Rectal smooth muscle tissue (tissue), 1 donor: ENCODE measurements around the gene COMP.
"Not testable (repeated sequence)": the region's sequence is repeated elsewhere in the genome, so short reads cannot be mapped to it uniquely, and the experiment has no call there.

ENCODE experiments used
- H3K27ac ChIP-seq: one replicate; pipeline ENCODE4 v1.7.0; 2013; ENCODE audit warnings: low read depth, low read length, inconsistent platforms
- H3K27me3 ChIP-seq: one replicate; pipeline ENCODE4 v1.7.0; 2013; ENCODE audit warnings: low read length; ENCODE audit not compliant: control insufficient read depth, insufficient read depth
- H3K36me3 ChIP-seq: one replicate; pipeline ENCODE4 v1.7.0; 2013; ENCODE audit warnings: low read length; ENCODE audit not compliant: control insufficient read depth, insufficient read depth
- H3K4me1 ChIP-seq: one replicate; pipeline ENCODE4 v1.7.0; 2013; ENCODE audit warnings: low read length; ENCODE audit not compliant: control insufficient read depth, insufficient read depth
- H3K4me3 ChIP-seq: one replicate; pipeline ENCODE4 v1.7.0; 2013; ENCODE audit warnings: low read length
- H3K9ac ChIP-seq: one replicate; pipeline ENCODE4 v1.7.0; 2013; ENCODE audit warnings: low read length

COMP gene

DNA sequence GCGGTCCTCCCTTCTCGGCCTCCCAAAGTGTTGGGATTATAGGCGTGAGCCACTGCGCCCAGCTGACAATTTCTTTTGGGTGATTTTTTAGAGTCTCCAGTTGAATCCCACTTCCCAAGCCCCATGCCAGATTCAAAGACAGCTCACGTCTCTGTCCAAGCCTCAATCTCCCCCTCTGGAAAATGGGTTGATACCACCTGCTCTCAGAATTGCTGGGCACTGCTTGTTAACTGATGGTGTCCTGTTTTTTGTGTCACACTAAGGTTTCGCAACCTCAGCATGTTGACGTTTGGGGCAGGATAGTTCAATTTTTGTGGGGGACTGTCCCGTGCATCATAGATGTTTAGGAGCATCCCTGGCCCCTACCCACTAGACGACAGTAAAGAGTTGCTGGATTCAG, 26.5 kb upstream of the COMP start:
- H3K27me3 ChIP-seq = no peaks in the 10 kb centered on the region
- H3K4me1 ChIP-seq = no peaks in the 10 kb centered on the region
- no peak overlapping the region for H3K4me3 ChIP-seq
- no peaks in the 10 kb centered on the region for H3K36me3 ChIP-seq
- H3K9ac ChIP-seq = no peak overlapping the region
- H3K27ac ChIP-seq = no peak overlapping the region

DNA sequence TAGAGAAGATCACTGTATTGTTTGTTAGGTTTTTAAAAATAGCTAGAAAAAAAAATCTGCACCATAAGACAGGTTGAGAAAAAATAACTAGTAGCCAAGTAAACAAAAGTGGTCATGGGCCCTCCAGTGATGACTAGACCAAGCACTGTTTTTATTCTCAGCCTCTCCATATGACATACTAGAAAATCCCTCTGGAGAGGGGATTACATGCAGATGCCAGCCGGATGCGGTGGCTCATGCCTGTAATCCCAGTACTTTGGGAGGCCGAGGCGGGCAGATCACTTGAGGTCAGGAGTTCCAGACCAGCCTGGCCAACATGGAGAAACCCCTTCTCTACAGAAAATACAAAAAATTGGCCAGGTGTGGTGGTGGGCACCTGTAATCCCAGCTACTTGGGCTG, 25.5 kb upstream of the COMP start:
- H3K36me3 ChIP-seq, H3K9ac ChIP-seq, H3K27me3 ChIP-seq, H3K27ac ChIP-seq, H3K4me1 ChIP-seq, H3K4me3 ChIP-seq: not testable (repeated sequence)

DNA sequence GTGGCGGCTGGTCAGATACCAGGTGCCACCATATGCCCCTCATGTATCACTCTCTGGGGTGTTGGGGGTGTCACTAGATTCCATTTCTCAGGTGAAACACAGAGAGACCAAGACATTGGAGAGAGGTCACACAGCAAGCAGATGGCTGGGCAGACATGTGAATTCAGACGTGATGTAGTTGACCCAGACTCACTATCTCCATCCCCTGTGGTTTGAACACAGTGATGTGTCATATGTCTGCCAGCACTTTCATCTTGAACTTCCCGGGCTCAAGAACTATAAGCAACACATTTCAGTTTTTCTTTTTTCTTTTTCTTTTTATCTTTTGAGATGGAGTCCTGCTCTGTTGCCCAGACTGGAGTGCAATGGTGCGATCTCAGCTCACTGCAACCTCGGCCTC, 24.6 kb upstream of the COMP start:
- H3K36me3 ChIP-seq = no peaks in the 10 kb centered on the region
- H3K4me3 ChIP-seq = no peak overlapping the region
- H3K27me3 ChIP-seq = no peaks in the 10 kb centered on the region
- no peak overlapping the region for H3K27ac ChIP-seq
- H3K4me1 ChIP-seq = no peaks in the 10 kb centered on the region
- H3K9ac ChIP-seq = no peak overlapping the region

DNA sequence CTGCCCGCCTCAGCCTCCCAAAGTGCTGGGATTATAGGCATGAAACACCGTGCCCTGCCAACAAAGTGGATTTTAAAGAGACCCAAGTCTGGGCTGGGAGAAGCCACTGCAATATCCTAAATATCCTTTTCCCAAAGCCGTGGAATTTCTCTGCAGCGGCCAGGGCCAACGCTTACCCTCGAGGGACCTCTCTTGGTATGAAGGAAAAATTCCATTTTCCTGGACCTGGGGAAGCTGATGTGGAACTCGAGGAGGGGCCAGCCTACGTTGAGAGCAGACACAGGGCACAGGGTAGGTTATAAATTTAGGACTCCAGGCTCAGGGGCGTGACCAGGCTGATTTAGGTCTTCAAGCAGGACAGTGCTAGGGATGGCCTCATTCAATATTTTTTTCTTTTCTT, 23.0 kb upstream of the COMP start:
- Histone ChIP-seq H3K4me1 (no peaks in the 10 kb centered on the region), H3K27me3 (no peaks in the 10 kb centered on the region), H3K36me3 (no peaks in the 10 kb centered on the region), H3K9ac (no peak overlapping the region), H3K4me3 (no peak overlapping the region), H3K27ac (no peak overlapping the region)

DNA sequence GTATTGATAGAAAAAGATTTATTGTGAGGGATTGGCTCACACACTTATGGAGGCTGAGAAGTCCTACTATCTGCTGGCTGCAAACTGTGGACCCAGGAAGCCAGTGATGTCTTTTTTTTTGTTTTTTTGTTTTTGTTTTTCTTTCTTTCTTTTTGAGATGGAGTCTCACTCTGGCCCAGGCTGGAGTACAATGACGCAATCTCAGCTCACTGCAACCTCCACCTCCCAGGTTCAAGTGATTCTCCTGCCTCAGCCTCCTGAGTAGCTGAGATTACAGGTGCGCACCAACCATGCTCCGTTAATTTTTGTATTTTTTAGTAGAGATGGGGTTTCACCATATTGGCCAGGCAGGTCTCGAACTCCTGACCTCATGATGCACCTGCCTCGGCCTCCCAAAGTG, 20.5 kb upstream of the COMP start:
- H3K4me1 ChIP-seq, H3K36me3 ChIP-seq, H3K27me3 ChIP-seq, H3K9ac ChIP-seq, H3K4me3 ChIP-seq, H3K27ac ChIP-seq: not testable (repeated sequence)

DNA sequence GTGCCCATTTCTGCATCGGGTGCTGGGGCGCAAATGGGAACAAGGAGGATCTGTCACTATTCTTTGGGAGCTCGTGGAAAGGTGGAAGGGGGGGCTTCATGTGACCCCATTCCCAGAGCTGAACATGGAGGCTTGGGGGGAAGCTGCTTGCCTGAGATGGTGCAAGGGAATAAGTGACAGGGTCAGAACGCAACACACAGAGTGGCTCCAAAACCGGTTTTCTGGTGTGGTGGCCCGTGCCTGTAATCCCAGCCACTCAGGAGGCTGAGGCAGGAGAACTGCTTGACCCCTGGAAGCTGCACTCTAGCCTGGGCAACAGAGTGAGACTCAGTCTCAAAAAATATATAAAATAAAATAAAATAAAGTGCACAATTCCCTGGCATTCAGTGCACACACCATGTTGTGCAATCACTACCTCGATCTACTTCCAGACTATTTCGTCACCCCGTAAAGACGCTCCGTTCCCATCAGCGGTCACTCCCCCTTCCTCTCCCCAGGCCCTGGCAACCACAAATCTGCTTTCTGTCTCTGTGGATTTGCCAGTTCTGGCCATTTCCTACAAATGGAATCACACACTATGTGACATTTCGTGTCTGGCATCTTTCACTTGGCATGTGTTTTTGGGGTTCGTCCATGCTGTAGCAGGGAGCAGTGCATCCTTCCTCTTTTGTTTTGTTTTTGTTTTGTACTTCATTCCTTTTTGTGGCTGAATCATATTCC, 18.2 kb upstream of the COMP start:
- Histone ChIP-seq H3K4me3 (no peak overlapping the region), H3K27ac (no peak overlapping the region)

DNA sequence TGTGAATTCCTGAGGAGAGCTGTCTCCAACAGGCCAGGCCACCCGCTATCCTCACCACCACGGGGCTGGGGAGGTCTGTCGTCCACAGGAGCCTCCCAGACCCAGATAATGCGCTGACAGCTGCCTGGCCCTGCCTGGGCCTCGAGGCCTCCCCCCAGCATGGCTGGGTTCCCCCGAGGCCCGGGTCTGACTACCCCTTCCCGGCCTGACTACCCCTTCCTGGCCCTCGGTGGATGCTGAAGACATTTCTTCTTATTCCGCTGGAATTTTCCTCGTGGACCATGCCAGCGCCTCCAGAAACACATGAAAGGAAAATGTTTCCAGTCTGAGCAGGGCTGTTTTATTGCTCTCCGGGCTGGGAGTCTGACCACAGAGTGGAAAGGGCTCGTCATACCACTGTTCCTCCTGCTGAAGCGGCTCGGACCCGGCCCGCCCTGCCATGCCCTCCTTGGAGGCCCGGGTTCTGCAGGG, 16.8 kb upstream of the COMP start:
- H3K4me3 ChIP-seq = no peak overlapping the region
- H3K27me3 ChIP-seq = no peaks in the 10 kb centered on the region
- no peaks in the 10 kb centered on the region for H3K4me1 ChIP-seq
- no peak overlapping the region for H3K9ac ChIP-seq
- H3K27ac ChIP-seq = no peak overlapping the region
- no peaks in the 10 kb centered on the region for H3K36me3 ChIP-seq

More for the DNA sequence above, 18.2 kb upstream of the COMP start:
- Histone ChIP-seq H3K27me3 (no peaks in the 10 kb centered on the region), H3K36me3 (no peaks in the 10 kb centered on the region), H3K9ac (no peak overlapping the region), H3K4me1 (no peaks in the 10 kb centered on the region)

DNA sequence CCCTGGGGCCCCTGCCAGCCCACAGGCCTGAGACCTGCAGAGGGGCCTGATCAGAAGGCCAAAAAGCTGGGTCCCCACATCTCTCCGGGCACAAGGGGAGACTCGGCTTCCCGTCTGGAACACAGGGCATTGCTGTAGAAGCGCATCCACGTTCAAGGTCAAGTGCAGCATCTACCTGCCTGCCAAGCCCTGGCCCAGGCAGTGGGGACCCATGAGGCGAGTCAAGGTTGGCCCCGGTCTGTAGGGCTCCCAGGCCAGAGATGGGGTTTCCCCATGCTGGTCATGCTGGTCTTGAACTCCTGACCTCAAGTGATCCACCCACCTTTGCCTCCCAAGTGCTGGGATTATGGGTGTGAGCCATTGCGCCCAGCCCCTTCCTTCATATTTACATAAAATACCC, 13.5 kb upstream of the COMP start:
- no peaks in the 10 kb centered on the region for H3K27me3 ChIP-seq
- H3K9ac ChIP-seq = no peak overlapping the region
- H3K4me3 ChIP-seq = no peak overlapping the region
- no peaks in the 10 kb centered on the region for H3K4me1 ChIP-seq
- no peaks in the 10 kb centered on the region for H3K36me3 ChIP-seq
- no peak overlapping the region for H3K27ac ChIP-seq

DNA sequence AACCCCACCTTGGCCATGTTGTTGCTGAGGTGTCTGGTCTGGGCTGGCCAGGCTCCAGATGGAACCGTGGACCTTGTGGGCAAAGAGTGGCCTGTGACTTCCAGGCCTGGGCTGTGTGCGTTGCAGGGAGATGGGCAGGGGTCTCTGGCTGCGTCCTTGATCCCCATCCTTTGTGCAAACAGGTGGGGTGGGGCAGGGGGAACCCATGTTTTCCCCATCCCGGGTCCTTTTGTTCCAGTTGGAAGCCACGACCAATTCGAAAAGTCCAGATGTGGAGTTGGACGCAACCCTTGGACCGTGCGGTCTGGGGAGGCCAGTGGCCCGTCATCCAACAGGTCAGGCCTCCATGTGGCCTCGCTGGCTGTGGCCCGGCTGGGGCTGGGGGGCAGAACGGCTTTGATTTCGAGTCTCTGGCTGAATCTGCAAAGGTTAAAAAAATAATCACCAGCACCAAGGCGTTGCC, 13.1 kb upstream of the COMP start:
- Histone ChIP-seq H3K9ac (no peak overlapping the region), H3K4me1 (no peaks in the 10 kb centered on the region), H3K27me3 (peaks cover under 1% of the 10 kb centered on the region), H3K4me3 (no peak overlapping the region), H3K27ac (no peak overlapping the region), H3K36me3 (no peaks in the 10 kb centered on the region)

DNA sequence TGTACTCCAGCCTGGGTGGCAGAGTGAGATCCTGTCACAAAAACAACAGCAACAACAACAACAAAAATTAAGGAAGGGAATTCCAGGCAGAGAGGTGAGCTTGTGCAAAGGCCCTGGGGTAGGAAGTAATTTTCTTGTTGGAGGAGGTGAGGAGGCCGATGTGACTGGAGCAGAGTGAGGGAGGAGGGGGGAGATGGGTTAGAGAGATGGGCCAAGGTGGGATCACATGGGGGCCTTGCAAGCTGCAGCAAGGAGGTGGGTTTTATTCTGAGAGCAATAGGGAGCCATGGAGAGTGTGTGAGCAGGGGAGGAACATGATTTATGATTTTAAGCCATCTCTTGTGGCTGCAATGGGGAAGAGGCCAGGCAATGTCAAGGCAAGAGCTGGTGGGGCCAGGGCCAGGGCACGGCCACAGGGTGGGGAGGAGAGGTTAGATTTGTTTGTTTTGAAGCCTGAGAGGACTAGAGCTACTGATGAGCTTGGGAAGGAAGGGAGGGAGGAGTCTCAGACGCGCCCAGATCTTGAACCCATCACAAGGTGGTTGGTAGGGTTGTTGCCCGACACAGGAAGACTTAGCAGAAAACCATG, 12.5 kb upstream of the COMP start:
- Histone ChIP-seq H3K27ac (no peak overlapping the region), H3K27me3 (peaks cover 6% of the 10 kb centered on the region), H3K36me3 (no peaks in the 10 kb centered on the region), H3K4me3 (no peak overlapping the region), H3K9ac (no peak overlapping the region), H3K4me1 (no peaks in the 10 kb centered on the region)

DNA sequence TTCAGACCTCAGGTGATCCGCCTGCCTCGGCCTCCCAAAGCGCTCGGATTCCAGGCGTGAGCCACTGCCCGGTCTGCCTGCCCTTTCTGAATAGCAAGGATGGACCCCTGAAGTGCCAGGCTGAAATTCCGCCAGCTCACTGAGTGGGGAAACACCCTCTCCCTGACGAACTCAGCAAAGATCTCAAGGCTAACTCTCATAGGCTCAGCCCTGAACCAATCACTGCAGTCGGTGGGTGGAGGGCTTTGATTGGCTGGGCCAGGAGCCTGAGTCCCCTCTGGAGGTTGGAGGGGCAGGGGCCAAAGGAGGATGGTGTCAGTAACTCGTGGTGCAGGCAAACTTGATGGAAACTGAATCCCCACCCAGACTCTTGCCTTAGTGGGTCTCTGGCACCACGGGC, 11.2 kb upstream of the COMP start:
- no peaks in the 10 kb centered on the region for H3K36me3 ChIP-seq
- H3K9ac ChIP-seq = no peak overlapping the region
- H3K27ac ChIP-seq = no peak overlapping the region
- H3K4me1 ChIP-seq = no peaks in the 10 kb centered on the region
- H3K27me3 ChIP-seq = peaks cover 12% of the 10 kb centered on the region
- H3K4me3 ChIP-seq = no peak overlapping the region

DNA sequence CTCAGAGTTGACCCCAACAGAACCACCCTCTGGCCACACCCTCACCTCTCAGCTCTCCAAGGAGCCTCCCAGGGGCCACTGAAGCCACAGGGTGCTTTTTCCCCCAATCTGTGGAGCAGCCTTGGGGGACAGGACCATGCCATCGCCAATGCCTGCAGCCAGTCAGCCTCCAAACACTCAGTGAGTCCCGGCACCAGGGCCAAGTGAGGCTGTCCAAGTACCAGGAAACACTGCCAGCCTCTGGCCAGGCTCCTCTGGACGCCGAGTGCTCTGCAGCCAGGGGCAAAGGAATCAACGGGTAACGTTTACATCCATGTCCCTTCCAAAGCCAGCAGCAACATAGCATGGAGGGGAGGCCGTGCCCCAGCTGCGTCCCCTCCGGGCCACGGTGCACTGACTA, 9.5 kb upstream of the COMP start:
- Histone ChIP-seq H3K36me3 (no peaks in the 10 kb centered on the region), H3K27me3 (peaks cover 19% of the 10 kb centered on the region), H3K4me1 (no peaks in the 10 kb centered on the region), H3K27ac (no peak overlapping the region), H3K9ac (no peak overlapping the region), H3K4me3 (no peak overlapping the region)

DNA sequence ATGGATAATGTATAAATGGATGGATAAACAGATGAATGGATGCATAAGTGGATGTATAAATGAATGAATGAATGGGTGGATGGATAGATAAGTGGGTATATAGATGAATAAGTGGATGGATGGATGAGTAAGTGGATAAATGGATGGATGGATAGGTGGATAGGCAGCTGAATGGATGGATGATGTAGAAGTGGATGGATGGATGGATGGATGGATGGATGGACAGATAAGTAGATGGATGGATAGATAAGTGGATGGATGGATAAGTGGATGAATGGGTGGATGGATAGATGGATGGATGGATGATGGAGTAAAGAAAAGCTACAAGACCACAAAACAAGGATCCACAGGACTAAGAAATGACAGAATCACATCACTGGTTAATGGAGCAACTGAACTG, 9.0 kb upstream of the COMP start:
- H3K9ac ChIP-seq = no peak overlapping the region
- no peaks in the 10 kb centered on the region for H3K36me3 ChIP-seq
- no peaks in the 10 kb centered on the region for H3K4me1 ChIP-seq
- peaks cover 19% of the 10 kb centered on the region for H3K27me3 ChIP-seq
- H3K27ac ChIP-seq = no peak overlapping the region
- no peak overlapping the region for H3K4me3 ChIP-seq
